CD1c-positive myeloid dendritic cell (primary cell): Measurements from ENCODE around the gene CFHR1.
A peak's percentile ranks its signal among the peaks of the same experiment; 100 is the strongest.
"Not testable (repeated sequence)": the region's sequence is repeated elsewhere in the genome, so short reads cannot be mapped to it uniquely, and the experiment has no call there.

Source experiments
- DNase-seq: peaks from one replicate; pipeline ENCODE4 v3.0.0-alpha.2; 2016; ENCODE audit errors: extremely low spot score

Gene CFHR1

DNA sequence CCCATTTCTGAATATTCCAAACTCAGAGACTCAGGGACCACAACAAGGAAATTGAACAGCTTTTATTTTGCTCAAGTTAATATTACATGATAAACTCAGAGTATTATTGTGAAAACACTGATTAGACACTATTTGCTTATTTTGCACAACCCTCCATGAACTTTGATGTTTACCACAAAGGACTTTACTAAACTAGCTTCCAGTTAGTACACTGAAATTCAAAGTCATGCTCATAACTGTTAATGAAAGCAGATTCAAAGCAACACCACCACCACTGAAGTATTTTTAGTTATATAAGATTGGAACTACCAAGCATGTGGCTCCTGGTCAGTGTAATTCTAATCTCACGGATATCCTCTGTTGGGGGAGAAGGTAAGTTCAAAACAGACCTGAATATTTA, at the start of gene CFHR1:
Gene CFHR1, plus strand, starts transcription at position 201 of the 400 bp plus-strand sequence. Its CDS starts 114 bp downstream, at position 315.
- not testable (repeated sequence) for DNase-seq

DNA sequence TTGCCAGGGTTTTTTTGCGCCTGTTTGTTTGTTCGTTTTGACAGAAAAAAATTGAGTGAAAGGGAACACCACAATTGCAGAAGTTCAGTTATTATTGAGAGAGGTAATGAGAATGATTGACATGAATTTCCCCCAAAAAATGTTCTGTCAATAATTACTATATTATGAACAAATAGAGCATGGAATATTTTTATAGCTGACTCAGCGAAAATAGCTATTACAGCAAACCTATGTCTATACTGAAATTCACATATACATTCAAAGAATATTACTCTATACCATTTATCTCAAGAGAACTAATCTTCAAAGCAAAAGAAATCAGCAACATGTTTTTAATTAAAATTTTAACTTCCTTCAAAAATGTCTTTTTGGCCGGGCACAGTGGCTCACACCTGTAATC, 49.7 kb upstream of the CFHR1 start:
- not testable (repeated sequence) for DNase-seq

- no peak for DNase-seq
These were observed 45.8 kb upstream of the CFHR1 start for GRCh38 chr1:196773713-196774112.

- no peak for DNase-seq
These were observed 45.4 kb upstream of the CFHR1 start for GRCh38 chr1:196774175-196774574.

DNA sequence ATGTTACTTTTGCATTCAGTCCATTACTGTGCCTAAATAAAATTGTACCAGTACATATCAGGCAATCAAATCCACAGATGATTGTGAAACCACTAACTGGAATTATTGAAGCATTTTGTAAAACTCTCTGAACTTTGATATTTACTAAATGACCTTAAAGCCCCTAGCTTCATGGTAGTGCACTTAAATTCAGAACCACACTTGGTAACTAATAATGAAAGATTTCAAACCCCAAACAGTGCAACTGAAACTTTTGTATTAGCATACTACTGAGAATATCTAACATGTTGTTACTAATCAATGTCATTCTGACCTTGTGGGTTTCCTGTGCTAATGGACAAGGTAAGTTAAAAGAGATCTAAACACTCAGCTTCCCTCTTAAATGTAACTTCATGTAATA, 44.9 kb upstream of the CFHR1 start, which contains the start of gene CFHR3:
Gene CFHR3, plus strand, starts transcription at position 238 of the 400 bp plus-strand sequence. Its CDS starts 47 bp downstream, at position 285.
- no peak for DNase-seq

- no peak for DNase-seq
These were observed 41.9 kb upstream of the CFHR1 start for GRCh38 chr1:196777603-196778002.

DNA sequence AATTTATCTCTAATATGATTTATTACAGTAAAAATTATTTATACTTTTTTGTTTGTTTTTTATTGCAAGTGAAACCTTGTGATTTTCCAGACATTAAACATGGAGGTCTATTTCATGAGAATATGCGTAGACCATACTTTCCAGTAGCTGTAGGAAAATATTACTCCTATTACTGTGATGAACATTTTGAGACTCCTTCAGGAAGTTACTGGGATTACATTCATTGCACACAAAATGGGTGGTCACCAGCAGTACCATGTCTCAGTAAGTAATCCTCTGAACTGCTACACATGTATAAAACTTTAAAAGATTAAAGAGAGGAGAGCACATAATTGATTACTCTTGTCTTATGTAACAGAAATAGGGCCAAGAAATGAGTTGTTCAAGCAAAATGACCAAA, 40.4 kb upstream of the CFHR1 start:
- no peak for DNase-seq

- not testable (repeated sequence) for DNase-seq
These were observed 28.3 kb upstream of the CFHR1 start for GRCh38 chr1:196791252-196791651.

DNA sequence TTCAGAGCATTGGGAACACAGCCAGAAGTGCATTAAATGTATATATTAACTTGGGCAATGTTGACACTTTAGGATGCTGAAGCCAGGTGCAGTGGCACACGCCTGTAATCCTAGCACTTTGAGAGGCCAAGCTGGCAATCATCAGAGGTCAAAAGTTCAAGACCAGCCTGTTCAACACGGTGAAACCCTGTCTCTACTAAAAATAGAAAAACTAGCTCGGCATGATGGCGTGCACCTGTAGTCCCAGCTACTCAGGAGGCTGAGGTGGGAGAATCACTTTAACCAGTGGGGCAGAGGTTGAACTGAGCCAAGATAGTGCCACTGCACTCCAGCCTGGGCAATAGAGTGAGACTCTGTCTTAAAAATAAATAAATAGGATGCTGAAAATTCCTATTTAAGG, 25.4 kb upstream of the CFHR1 start:
- not testable (repeated sequence) for DNase-seq

DNA sequence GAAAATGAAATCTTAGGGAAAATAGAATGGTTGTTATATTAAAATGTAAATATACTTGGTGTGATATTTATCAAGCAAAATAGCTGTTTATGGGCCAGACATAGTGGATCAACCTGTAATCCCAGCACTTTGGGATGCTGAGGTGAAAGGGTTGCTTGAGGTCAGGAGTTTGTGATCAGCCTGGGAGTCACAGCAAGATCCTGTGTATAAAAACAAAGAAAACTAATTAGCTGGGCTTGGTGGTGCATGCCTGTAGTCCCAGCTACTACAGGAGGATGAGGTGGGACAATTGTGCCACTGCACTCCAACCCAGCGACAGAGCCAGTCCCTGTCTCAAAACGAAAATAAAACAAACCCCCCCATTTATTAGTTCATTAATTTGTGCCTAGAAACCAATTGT, 21.6 kb upstream of the CFHR1 start:
- no peak for DNase-seq

DNA sequence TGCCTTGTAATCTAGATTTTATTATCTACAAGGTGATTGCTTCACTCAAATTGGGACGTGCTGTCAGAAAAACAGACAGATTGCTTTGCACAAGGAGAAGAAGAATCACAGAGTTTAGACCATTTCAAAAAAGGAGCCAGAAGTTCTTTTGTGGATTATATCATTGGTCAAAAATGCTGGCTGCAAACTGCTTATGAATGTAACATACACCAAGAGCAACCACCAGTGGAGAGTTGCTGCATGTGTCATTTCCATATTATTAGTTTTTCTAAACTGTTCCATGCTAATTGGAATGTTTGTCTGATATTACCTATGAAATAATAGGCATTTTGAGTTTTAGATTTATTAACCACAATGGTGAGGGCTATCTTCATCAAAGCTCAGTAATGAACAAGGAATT, 17.6 kb upstream of the CFHR1 start:
- DNase-seq: not testable (repeated sequence)

- no peak for DNase-seq
These were observed 10.8 kb upstream of the CFHR1 start for GRCh38 chr1:196808529-196809235.

- not testable (repeated sequence) for DNase-seq
These were observed 2.1 kb upstream of the CFHR1 start for GRCh38 chr1:196817442-196817841.

GRCh38 chr1:196827860-196828259, 8.3 kb downstream of the CFHR1 start:
- DNase-seq: peak; percentile 10

DNA sequence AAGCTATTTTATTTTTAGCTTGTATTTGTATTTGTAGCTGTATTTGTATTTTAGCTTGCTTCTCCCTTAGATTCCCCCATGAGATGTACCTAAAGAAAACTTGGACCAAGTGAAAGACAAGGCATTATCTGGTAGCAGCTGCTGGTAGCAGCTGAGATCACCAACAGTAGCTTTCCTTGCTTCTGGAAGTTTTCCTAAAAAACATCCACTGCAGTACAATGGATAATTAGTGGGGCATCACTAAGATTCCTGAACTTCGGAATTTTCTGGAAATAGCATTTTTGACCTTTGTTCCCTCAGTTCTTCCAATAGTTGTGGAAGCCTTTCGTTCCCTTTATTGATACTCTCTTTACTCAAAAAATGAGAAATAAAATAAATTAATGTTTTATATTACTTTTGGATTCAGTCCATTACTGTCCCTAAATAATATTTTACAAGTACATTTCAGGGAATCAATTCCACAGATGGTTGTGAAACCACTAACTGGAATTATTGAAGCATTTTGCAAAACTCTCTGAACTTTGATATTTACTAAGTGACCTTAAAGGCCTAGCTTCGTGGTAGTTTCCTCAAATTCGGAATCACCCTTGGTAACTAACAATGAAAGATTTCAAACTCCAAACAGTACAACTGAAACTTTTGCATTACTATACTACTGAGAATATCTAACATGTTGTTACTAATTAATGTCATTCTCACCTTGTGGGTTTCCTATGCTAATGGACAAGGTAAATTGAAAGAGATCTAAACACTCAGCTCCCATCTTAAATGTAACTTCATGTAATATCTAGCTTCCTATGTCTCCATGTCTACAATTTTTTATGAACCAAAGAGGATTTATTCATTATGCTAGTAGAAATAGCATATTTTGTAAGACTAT, 30.3 kb downstream of the CFHR1 start:
- DNase-seq: not testable (repeated sequence)

DNA sequence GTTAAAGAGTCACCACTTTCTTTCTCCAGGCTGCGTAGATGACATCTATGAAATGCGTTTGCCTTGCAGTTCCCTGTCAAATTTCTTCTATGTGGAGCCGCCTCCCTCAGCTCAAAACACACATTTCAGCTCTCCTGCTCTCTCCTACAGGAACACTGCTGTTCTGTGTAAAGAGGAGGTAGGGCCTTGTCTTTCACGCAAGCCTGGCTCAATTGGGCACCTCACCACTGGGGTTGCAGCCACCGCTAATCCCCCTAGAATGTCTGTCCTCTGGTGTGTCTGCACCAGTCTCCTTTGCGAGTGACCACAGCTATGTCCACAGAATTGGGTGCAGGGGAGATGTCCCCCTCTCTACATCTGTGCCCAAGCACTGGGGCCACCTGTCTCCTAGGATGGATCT, 36.5 kb downstream of the CFHR1 start:
- DNase-seq: no peak

- DNase-seq: no peak
These were observed 37.7 kb downstream of the CFHR1 start for GRCh38 chr1:196857188-196857587.

- DNase-seq: no peak
These were observed 39.3 kb downstream of the CFHR1 start for GRCh38 chr1:196858811-196859210.

GRCh38 chr1:196860323-196860884, 40.9 kb downstream of the CFHR1 start:
- no peak for DNase-seq

- no peak for DNase-seq
These were observed 41.9 kb downstream of the CFHR1 start for GRCh38 chr1:196861429-196861828.

GRCh38 chr1:196866974-196867373, 47.4 kb downstream of the CFHR1 start:
- DNase-seq: no peak

DNA sequence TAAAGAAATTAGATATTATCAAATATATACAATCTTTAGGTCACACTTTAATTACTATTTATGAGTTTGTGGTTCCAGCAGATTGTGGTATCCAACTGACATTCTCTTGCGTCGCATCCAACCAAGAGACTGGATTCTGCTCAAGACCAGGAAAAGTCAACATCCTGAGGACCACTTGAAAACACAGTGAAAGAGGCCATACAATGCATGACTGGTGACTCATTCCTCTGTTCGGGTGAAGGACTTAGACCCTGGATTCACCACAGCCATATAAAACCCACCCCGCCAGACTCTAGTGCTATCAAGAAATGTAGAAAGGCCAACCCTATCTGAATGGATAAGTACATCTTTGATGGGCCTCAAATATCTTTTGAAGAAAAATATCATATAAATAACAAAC, 53.9 kb downstream of the CFHR1 start:
- DNase-seq: no peak
